Measurements from ENCODE around the gene SEPTIN3.

Gene SEPTIN3

GRCh38 chr22:41975299-41976069 lies 6.2 kb downstream of the SEPTIN3 start:
- peak; percentile 12 for DNase-seq (ENCODE audit: low spot score)

- DNase-seq (ENCODE audit: low spot score) = no peak
Observed at GRCh38 chr22:41976070-41976901, 7.0 kb downstream of the SEPTIN3 start.

GRCh38 chr22:41976961-41977566 lies 7.8 kb downstream of the SEPTIN3 start:
- no peak for DNase-seq (ENCODE audit: low spot score)

GRCh38 chr22:41978732-41979131 lies 9.5 kb downstream of the SEPTIN3 start:
- DNase-seq (ENCODE audit: low spot score) = no peak

GRCh38 chr22:41979423-41980250 lies 10.4 kb downstream of the SEPTIN3 start:
- no peak for DNase-seq (ENCODE audit: low spot score)

GRCh38 chr22:41982865-41983264 lies 13.6 kb downstream of the SEPTIN3 start:
- no peak for DNase-seq (ENCODE audit: low spot score)

GRCh38 chr22:41983513-41984405 lies 14.5 kb downstream of the SEPTIN3 start:
- DNase-seq (ENCODE audit: low spot score) = no peak

GRCh38 chr22:41987276-41987675 lies 18.0 kb downstream of the SEPTIN3 start:
- no peak for DNase-seq (ENCODE audit: low spot score)

GRCh38 chr22:41989246-41989645 lies 20.0 kb downstream of the SEPTIN3 start:
- no peak for DNase-seq (ENCODE audit: low spot score)

GRCh38 chr22:41991111-41991510 lies 21.9 kb downstream of the SEPTIN3 start:
- no peak for DNase-seq (ENCODE audit: low spot score)

- no peak for DNase-seq (ENCODE audit: low spot score)
Observed at GRCh38 chr22:41992496-41992895, 23.3 kb downstream of the SEPTIN3 start.

- no peak for DNase-seq (ENCODE audit: low spot score)
Observed at GRCh38 chr22:41995211-41995610, 26.0 kb downstream of the SEPTIN3 start.

GRCh38 chr22:41996826-41997225 lies 27.6 kb downstream of the SEPTIN3 start:
- no peak for DNase-seq (ENCODE audit: low spot score)

GRCh38 chr22:41998361-41999261 lies 29.4 kb downstream of the SEPTIN3 start, which contains the start of gene WBP2NL:
TSS of gene WBP2NL (plus strand) at chr22:41998788. CDS start at chr22:41998819, 31 bp downstream.
- peak; percentile 84 for DNase-seq (ENCODE audit: low spot score)

GRCh38 chr22:42000466-42000865 lies 31.2 kb downstream of the SEPTIN3 start:
- DNase-seq (ENCODE audit: low spot score) = no peak

- peak; percentile 12 for DNase-seq (ENCODE audit: low spot score)
Observed at GRCh38 chr22:42001121-42001520, 31.9 kb downstream of the SEPTIN3 start.

- DNase-seq (ENCODE audit: low spot score) = no peak
Observed at GRCh38 chr22:42001706-42002105, 32.5 kb downstream of the SEPTIN3 start.

- DNase-seq (ENCODE audit: low spot score) = no peak
Observed at GRCh38 chr22:42007922-42008321, 38.7 kb downstream of the SEPTIN3 start.

- no peak for DNase-seq (ENCODE audit: low spot score)
Observed at GRCh38 chr22:42010778-42011177, 41.5 kb downstream of the SEPTIN3 start.

- no peak for DNase-seq (ENCODE audit: low spot score)
Observed at GRCh38 chr22:42013385-42013784, 44.1 kb downstream of the SEPTIN3 start.
